ENCODE data around the gene TBC1D14.

The TBC1D14 gene

DNA sequence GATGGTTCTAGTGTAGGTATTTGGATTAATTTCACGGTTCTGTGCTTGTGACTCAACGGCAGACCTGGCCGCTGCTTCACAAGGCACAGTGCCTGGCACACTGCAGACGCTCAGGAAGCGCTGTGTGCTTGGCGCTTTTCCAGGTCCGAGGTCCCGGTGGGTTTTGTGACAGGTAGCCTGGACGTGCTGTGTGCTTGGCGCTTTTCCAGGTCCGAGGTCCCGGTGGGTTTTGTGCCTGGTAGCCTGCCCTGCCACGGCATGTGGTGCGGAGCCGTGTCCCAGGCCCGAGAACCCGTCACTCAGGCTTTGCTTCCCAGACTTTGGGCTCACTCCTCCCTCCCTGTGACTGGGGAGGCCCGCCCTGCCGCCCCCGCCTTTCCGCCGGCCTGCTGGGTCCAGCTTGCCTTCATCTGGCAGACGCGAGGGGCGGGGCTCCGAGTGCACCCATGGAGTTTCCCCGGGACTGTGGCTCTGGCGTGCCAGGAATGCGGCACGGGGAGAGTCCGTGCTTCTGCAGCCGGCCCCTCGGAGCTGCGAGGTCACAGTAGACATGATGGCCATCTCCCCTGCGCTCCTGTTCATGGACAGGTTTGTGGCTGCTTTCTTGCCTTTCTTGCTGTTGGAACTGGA lies 44.2 kb downstream of the TBC1D14 start:
- no peak for DNase-seq (ENCODE audit: low spot score)

- no peak for DNase-seq (ENCODE audit: low spot score)
Measured at GRCh38 chr4:6955261-6955911, 45.8 kb downstream of the TBC1D14 start.

GRCh38 chr4:6956087-6956433 lies 46.4 kb downstream of the TBC1D14 start:
- DNase-seq (ENCODE audit: low spot score) = no peak

- no peak for DNase-seq (ENCODE audit: low spot score)
Measured at GRCh38 chr4:6956434-6957147, 47.0 kb downstream of the TBC1D14 start.

DNA sequence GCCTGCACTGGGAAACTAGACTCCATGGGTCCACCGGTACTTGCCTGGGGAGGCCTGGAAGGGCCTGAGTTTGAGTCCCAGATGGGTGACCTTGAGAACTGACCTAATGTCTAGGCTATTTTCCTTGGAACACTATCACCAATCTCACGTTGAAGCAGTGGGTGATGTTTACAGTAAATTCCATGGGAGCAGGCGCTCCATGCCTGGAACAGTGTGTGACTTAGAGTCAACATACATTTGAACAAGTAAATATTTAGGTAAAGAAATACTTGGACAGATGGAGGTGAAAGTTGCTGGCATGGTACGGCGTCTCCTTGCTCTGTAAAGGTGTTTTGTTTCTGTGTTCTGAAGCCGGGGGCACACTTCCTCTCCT lies 47.5 kb downstream of the TBC1D14 start:
- no peak for DNase-seq (ENCODE audit: low spot score)

- DNase-seq (ENCODE audit: low spot score) = no peak
Measured at GRCh38 chr4:6957994-6958393, 48.4 kb downstream of the TBC1D14 start.

DNA sequence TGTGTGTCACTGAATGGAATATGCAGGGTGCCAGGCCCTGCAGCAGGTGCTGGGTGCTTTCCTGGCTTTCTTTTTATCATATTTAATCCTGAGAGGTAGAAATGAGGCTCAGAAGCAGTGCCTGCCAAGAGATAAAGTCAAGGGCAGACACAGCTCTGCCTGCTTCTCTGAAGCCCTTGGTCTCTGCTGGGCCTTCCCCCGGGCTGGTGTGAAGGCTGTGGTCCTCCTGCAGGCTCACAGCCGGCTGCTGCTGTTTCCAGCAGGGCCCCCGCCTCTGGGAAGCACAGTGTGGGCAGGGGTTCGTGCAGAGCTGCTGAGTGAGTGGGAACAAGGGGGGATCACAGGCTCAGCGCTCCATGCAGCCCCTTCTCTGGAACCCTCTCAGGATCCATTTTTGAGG lies 49.6 kb downstream of the TBC1D14 start:
- no peak for DNase-seq (ENCODE audit: low spot score)

- no peak for DNase-seq (ENCODE audit: low spot score)
Measured at GRCh38 chr4:6960154-6960553, 50.5 kb downstream of the TBC1D14 start.

DNA sequence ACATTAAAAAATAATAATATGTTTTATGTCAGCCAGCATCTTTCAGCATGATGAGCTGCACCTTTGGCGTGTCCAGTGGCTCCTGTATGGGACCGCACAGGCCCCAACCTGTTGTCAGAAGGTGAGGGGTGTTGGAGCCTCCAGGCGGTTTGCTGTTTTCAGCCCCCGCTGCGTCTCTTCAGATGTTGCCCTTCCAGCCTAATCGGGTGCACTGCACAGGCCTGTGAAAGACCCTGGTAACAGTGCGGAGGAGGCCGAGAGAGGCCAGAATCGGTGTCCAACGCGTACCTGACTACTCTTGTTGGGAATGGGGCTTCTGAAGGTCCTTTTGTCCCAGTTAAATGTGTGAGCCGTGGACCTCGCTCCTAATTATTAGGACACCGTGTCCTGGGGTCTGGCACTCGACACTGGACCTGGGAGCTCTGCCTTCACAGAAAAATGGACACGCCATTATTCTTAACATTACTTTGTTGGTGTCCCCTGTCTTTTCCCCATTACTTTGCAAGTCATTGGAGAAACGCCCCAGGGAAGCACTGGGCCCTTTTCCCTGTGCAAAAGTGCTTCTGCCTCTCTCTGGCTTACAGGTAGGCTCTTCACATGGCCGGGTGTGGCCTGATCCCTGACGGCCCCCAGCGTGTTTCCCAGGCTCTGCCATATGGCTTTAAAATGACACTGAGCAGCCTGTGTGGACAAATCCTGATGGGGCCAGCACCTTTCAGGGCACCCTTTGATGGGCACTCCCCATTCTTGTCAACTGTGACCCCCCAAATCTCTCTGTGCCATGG lies 51.2 kb downstream of the TBC1D14 start:
- no peak for DNase-seq (ENCODE audit: low spot score)

- no peak for DNase-seq (ENCODE audit: low spot score)
Measured at GRCh38 chr4:6961496-6962210, 52.0 kb downstream of the TBC1D14 start.

- DNase-seq (ENCODE audit: low spot score) = no peak
Measured at GRCh38 chr4:6962211-6963041, 52.8 kb downstream of the TBC1D14 start.

- DNase-seq (ENCODE audit: low spot score) = no peak
Measured at GRCh38 chr4:6963139-6963611, 53.5 kb downstream of the TBC1D14 start.

GRCh38 chr4:6964858-6965257 lies 55.2 kb downstream of the TBC1D14 start:
- no peak for DNase-seq (ENCODE audit: low spot score)

DNA sequence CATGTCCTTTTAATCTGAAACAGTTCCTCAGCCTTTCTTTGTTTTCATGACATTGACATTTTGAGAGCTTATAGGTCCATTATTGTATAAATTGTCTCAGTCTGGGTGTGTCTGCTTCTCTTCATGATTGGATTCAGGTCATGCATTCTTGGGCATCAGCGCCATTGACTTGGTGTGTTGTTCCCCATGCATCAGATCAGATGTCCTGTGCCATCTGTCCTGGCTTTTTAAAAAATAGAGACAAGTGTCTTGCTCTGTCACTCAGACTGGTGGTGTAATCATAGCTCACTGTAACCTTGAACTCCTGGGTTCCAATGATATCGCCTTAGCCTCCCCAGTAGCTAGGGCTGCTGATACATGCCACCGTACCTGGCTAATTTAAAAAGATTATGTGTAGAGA lies 55.7 kb downstream of the TBC1D14 start:
- DNase-seq (ENCODE audit: low spot score) = no peak

DNA sequence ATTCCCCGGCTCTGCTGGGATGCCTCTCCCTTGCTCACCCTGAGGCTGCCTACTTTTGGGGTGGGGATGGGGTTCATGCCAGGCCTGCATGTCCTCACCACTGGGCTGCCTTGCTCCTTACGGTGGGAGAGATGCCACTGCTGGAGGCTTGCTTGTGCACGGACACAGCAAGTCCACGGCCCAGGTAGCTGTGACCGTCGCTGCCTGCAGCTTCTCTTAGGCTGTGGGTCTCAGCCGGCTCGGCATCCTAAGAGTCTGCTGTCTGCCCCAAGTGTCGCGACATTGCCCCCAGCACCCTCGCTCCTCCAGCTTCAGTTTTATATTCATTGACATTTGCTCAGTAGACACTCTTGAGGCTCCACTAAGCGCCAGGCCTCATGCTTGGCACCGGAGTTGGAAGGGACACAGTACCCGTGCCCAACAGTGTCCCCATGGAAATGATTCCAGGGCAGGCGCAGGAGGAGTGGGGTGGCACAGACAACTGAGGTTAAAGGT lies 58.3 kb downstream of the TBC1D14 start:
- DNase-seq (ENCODE audit: low spot score) = no peak

DNA sequence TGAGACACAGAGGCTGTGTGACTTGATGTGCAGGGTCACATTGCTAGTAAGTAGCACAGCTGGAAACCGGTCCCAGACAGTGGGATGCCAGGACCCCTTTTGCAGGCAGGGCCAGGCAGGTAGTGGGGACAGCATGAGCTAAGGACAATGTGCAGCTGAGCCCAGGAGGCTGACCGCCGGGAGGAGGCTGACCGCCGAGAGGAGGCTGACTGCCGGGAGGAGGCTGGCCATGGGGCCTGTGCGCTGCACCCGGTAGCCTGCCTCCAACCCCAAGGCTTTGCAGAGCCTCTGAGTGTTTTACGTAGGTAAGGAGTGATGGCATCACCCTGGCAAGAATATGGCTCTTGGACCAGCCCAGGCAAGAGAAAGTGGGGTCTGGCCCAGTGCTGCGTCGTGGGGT lies 58.9 kb downstream of the TBC1D14 start:
- DNase-seq (ENCODE audit: low spot score) = no peak

- no peak for DNase-seq (ENCODE audit: low spot score)
Measured at GRCh38 chr4:6969826-6970800, 60.5 kb downstream of the TBC1D14 start.

GRCh38 chr4:6971536-6972374 lies 62.1 kb downstream of the TBC1D14 start:
- DNase-seq (ENCODE audit: low spot score) = no peak

GRCh38 chr4:6972375-6972650 lies 62.7 kb downstream of the TBC1D14 start:
- no peak for DNase-seq (ENCODE audit: low spot score)

All from hematopoietic multipotent progenitor cell treated with erythropoietin and hydrocortisone succinate and interleukin-3 and kit ligand, for 17 days (in vitro differentiated cells).